ENCODE measurements around the gene TALDO1. TPM values are rescaled to one million over a fixed set of nuclear protein-coding genes. Genes with fewer than 3 reads are reported as not detected.

Gene TALDO1
- total RNA-seq, 1 experiment from 2014 or later = 268 TPM

DNA sequence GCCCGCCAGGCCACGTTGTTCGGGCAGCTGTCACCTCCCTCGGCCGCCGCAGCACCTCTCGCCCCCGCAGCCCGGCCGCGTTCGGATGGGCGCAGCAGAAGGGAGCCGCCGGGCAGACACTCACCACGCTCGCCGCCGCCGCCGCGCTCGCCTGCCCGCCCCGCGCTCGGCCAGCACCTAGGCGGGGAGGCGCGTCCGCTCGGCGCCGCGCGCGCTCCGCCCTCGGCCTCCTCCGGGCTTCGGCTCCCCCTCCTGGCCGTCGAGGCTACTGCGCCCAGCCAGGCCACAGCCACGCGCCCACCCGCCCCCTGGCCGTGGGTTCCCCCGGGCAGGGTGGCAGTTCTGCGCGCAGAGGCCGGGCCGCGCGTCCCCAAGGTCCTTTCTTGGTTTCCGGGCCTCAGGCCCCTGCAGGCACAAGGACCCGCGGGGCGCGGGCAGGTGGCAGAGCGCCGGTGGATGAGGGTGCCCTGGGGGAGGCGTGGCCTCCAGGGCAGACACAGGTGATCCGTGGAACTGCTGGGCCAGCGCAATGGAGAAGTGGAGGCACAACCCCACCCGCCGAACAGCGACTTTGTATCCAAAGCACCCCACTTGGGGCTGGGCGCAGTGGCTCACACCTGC is 50.9 kb downstream of the TALDO1 start, which contains the start of gene SLC25A22:
Gene SLC25A22, minus strand, starts transcription at position 189 of the 621 bp plus-strand sequence. CDS start 3,275 bp downstream, outside the sequence.
- Histone ChIP-seq H3T11ph (ENCODE audit: low read length) (no peak within 1 kb of the TSS), H2AFZ (ENCODE audit: low read length) (no peak within 1 kb of the TSS), H3K4me1 (ENCODE audit: insufficient read depth, low read length) (no peaks in the 10 kb centered on the region; the same call in 1 of the 2 replicates), H3K18ac (ENCODE audit: insufficient read length, low read depth, low read length) (peak within 1 kb of the TSS; percentile 28), H2BK15ac (ENCODE audit: low read depth, low read length) (no peak within 1 kb of the TSS), H3K27ac (ENCODE audit: insufficient read length, low read depth, low read length) (no peak within 1 kb of the TSS), H2BK5ac (ENCODE audit: insufficient read length, low read length) (no peak within 1 kb of the TSS), H2BK12ac (ENCODE audit: insufficient read length, low read depth, low read length) (no peak within 1 kb of the TSS), H4K8ac (replicated peaks; ENCODE audit: insufficient read length, low read depth, low read length) (no peak within 1 kb of the TSS), H2AK5ac (ENCODE audit: insufficient read length, low read length) (no peak within 1 kb of the TSS), H3K23me2 (ENCODE audit: insufficient read length, low read depth, low read length, poor library complexity, severe bottlenecking) (peaks cover 9% of the 10 kb centered on the region), H3K79me1 (ENCODE audit: insufficient read depth, low read depth, low read length, poor library complexity, severe bottlenecking) (no peaks in the 10 kb centered on the region), H4K5ac (ENCODE audit: insufficient read length, low read depth, low read length) (no peak within 1 kb of the TSS), H3K4ac (ENCODE audit: low read depth, low read length) (no peak within 1 kb of the TSS), H3K79me2 (ENCODE audit: insufficient read depth, low read length) (no peaks in the 10 kb centered on the region), H3K56ac (ENCODE audit: insufficient read length, low read depth, low read length) (no peak within 1 kb of the TSS), H4K91ac (ENCODE audit: insufficient read length, low read depth, low read length) (no peak within 1 kb of the TSS), H2BK120ac (ENCODE audit: low read depth, low read length, poor library complexity, severe bottlenecking) (no peak within 1 kb of the TSS), H4K20me1 (ENCODE audit: control insufficient read depth, insufficient read depth, insufficient read length) (peaks cover 2% of the 10 kb centered on the region), H3K27me3 (ENCODE audit: insufficient read depth, low read length) (no peaks in the 10 kb centered on the region), H3K14ac (ENCODE audit: insufficient read depth, low read length) (peak within 1 kb of the TSS; percentile 37; the same call in 1 of the 2 replicates), H2BK20ac (ENCODE audit: low read depth, low read length, poor library complexity, severe bottlenecking) (no peak within 1 kb of the TSS), H3K23ac (ENCODE audit: insufficient read length, low read depth, low read length) (no peak within 1 kb of the TSS), H3K4me2 (ENCODE audit: insufficient read depth, insufficient read length, low read length) (peak within 1 kb of the TSS; percentile 72), H3K9me3 (ENCODE audit: control insufficient read depth, low read depth, low read length) (no peaks in the 10 kb centered on the region), H3K9ac (ENCODE audit: extremely low read depth, insufficient read length, low read length) (peak within 1 kb of the TSS; percentile 36)
- Mint-ChIP-seq H3K9me3 (no peaks in the 10 kb centered on the region), H3K27ac (peak within 1 kb of the TSS in 1 of 3 experiments; percentile 89; a peak in 2 of 7 replicates), H3K4me3 (peak within 1 kb of the TSS; percentile 75 to 87), H3K27me3 (ENCODE audit: low read depth) (no peaks in the 10 kb centered on the region), H3K4me1 (peaks cover 8 to 18% of the 10 kb centered on the region in 2 experiments), H3K36me3 (ENCODE audit: insufficient read depth in 1 of 3, low read depth in 3 of 3) (peaks cover 0 to 15% (median 11%) of the 10 kb centered on the region in 3 experiments; a peak in 4 of 7 replicates)
- TF ChIP-seq, protein P1, sequence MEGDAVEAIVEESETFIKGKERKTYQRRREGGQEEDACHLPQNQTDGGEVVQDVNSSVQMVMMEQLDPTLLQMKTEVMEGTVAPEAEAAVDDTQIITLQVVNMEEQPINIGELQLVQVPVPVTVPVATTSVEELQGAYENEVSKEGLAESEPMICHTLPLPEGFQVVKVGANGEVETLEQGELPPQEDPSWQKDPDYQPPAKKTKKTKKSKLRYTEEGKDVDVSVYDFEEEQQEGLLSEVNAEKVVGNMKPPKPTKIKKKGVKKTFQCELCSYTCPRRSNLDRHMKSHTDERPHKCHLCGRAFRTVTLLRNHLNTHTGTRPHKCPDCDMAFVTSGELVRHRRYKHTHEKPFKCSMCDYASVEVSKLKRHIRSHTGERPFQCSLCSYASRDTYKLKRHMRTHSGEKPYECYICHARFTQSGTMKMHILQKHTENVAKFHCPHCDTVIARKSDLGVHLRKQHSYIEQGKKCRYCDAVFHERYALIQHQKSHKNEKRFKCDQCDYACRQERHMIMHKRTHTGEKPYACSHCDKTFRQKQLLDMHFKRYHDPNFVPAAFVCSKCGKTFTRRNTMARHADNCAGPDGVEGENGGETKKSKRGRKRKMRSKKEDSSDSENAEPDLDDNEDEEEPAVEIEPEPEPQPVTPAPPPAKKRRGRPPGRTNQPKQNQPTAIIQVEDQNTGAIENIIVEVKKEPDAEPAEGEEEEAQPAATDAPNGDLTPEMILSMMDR (conservative IDR thresholded peaks at IDR 0.05) = peak; percentile 78
- DNase-seq = peak; percentile 80
- no CpG with 5 or more reads among the region's 69 CpGs for WGBS (ENCODE audit: extremely low coverage, insufficient read length, low lambda C conversion rate)

All from H9 (cell line).